RWPE2 (cell line): ENCODE measurements around the gene EHMT2.

ENCODE experiments used
- ATAC-seq: fragments of 200-7000 bp; cut with Tn5 transposase; 3 replicates; pipeline ENCODE4 v1.9.1; 2021; ENCODE audit warnings: low read depth
- DNase-seq: peaks from one replicate; pipeline ENCODE4 v3.0.0-alpha.2; 2020; ENCODE audit warnings: low spot score
- H3K27ac ChIP-seq: fragments of 450-650 bp; 2 replicates; pipeline ENCODE4 v1.5.1; 2017; ENCODE audit warnings: mild to moderate bottlenecking; ENCODE audit not compliant: poor library complexity, severe bottlenecking
- H3K27me3 ChIP-seq: fragments of 250-450 bp; sonication (Bioruptor Pico); 2 replicates; pipeline ENCODE4 v1.5.1; 2021; ENCODE audit warnings: mild to moderate bottlenecking, moderate library complexity; ENCODE audit not compliant: insufficient read depth, poor library complexity, severe bottlenecking
- H3K36me3 ChIP-seq: fragments of 250-450 bp; sonication (Bioruptor Pico); 2 replicates; pipeline ENCODE4 v1.5.1; 2020; ENCODE audit warnings: low read depth, mild to moderate bottlenecking, moderate library complexity
- H3K4me1 ChIP-seq: fragments of 250-450 bp; sonication (Bioruptor Pico); 2 replicates; pipeline ENCODE4 v1.5.1; 2021; ENCODE audit warnings: mild to moderate bottlenecking, moderate library complexity; ENCODE audit not compliant: insufficient read depth, poor library complexity, severe bottlenecking
- H3K4me3 ChIP-seq: fragments of 250-450 bp; sonication (Bioruptor Pico); 2 replicates; pipeline ENCODE4 v1.5.1; 2021; ENCODE audit warnings: mild to moderate bottlenecking, moderate library complexity; ENCODE audit not compliant: severe bottlenecking
- H3K9me3 ChIP-seq: fragments of 250-450 bp; sonication (Bioruptor Pico); 2 replicates; pipeline ENCODE4 v1.5.1; 2021; ENCODE audit warnings: mild to moderate bottlenecking, moderate library complexity; ENCODE audit not compliant: severe bottlenecking
- CTCF ChIP-seq: fragments of 450-650 bp; IDR thresholded peaks from one replicate; pipeline ENCODE4 v1.5.1; 2017; ENCODE audit warnings: mild to moderate bottlenecking, moderate library complexity; ENCODE audit not compliant: poor library complexity, severe bottlenecking

EHMT2 gene

GRCh38 chr6:31878222-31878621 lies 19.3 kb downstream of the EHMT2 start:
- peaks cover 29% of the 10 kb centered on the region for H3K36me3 ChIP-seq
- ATAC-seq, result no peak
- TF ChIP-seq CTCF, result no peak
- no peaks in the 10 kb centered on the region for H3K27me3 ChIP-seq
- no peak overlapping the region for H3K27ac ChIP-seq
- H3K4me1 ChIP-seq, result no peaks in the 10 kb centered on the region
- no peak overlapping the region for H3K4me3 ChIP-seq
- H3K9me3 ChIP-seq, result no peaks in the 10 kb centered on the region
- peak; percentile 47 for DNase-seq

GRCh38 chr6:31877651-31878161 lies 19.8 kb downstream of the EHMT2 start:
- H3K36me3 ChIP-seq, result peaks cover 24% of the 10 kb centered on the region
- no peaks in the 10 kb centered on the region for H3K4me1 ChIP-seq
- H3K9me3 ChIP-seq, result no peaks in the 10 kb centered on the region
- H3K27me3 ChIP-seq, result no peaks in the 10 kb centered on the region
- H3K4me3 ChIP-seq, result no peak overlapping the region
- H3K27ac ChIP-seq, result no peak overlapping the region
- no peak; the same call in 2 of the 3 replicates for ATAC-seq
- no peak for TF ChIP-seq CTCF
- no peak for DNase-seq

GRCh38 chr6:31877125-31877650 lies 20.3 kb downstream of the EHMT2 start:
- peaks cover 19% of the 10 kb centered on the region; the same call in 1 of the 2 replicates for H3K36me3 ChIP-seq
- H3K27me3 ChIP-seq, result no peaks in the 10 kb centered on the region
- no peaks in the 10 kb centered on the region for H3K4me1 ChIP-seq
- TF ChIP-seq CTCF, result no peak
- H3K4me3 ChIP-seq, result no peak overlapping the region
- H3K9me3 ChIP-seq, result no peaks in the 10 kb centered on the region
- ATAC-seq (no peak; the same call in 2 of the 3 replicates), DNase-seq (no peak)
- H3K27ac ChIP-seq, result no peak overlapping the region

- TF ChIP-seq CTCF, result no peak
- no peaks in the 10 kb centered on the region for H3K4me1 ChIP-seq
- H3K27me3 ChIP-seq, result no peaks in the 10 kb centered on the region
- DNase-seq, result no peak
- ATAC-seq, result no peak
- H3K9me3 ChIP-seq, result no peaks in the 10 kb centered on the region
- H3K27ac ChIP-seq, result no peak overlapping the region
- peaks cover 10% of the 10 kb centered on the region; the same call in 1 of the 2 replicates for H3K36me3 ChIP-seq
- no peak overlapping the region for H3K4me3 ChIP-seq
These were observed 21.1 kb downstream of the EHMT2 start for GRCh38 chr6:31876357-31876756.

- Histone ChIP-seq H3K27me3 (no peaks in the 10 kb centered on the region), H3K4me1 (no peaks in the 10 kb centered on the region), H3K4me3 (no peak overlapping the region), H3K27ac (no peak overlapping the region), H3K9me3 (no peaks in the 10 kb centered on the region), H3K36me3 (peaks cover 9% of the 10 kb centered on the region; the same call in 1 of the 2 replicates)
- ATAC-seq, result no peak
- no peak for TF ChIP-seq CTCF
- DNase-seq, result no peak
These were observed 21.6 kb downstream of the EHMT2 start for GRCh38 chr6:31875877-31876276.
